ENCODE data around the gene CRACR2B.

The CRACR2B gene

GRCh38 chr11:827146-827896 lies 398 bp upstream of the CRACR2B start:
- DNase-seq = no peak

- DNase-seq = no peak
Observed at GRCh38 chr11:828506-829175, 922 bp downstream of the CRACR2B start.

GRCh38 chr11:829176-829846 lies 1.6 kb downstream of the CRACR2B start:
- DNase-seq = no peak

- no peak for DNase-seq
Observed at GRCh38 chr11:829847-830294, 2.2 kb downstream of the CRACR2B start.

GRCh38 chr11:830295-831117 lies 2.8 kb downstream of the CRACR2B start:
- peak; percentile 83 for DNase-seq

GRCh38 chr11:831118-831864 lies 3.6 kb downstream of the CRACR2B start:
- DNase-seq = no peak

GRCh38 chr11:831961-832528 lies 4.3 kb downstream of the CRACR2B start:
- DNase-seq = no peak

GRCh38 chr11:832529-833113 lies 4.9 kb downstream of the CRACR2B start, which contains the start of gene CD151:
TSS of gene CD151 (plus strand) at chr11:832952. CDS start at chr11:836070, 3,118 bp downstream.
- DNase-seq = peak; percentile 22

- DNase-seq = no peak
Observed at GRCh38 chr11:833114-833791, 5.5 kb downstream of the CRACR2B start.

GRCh38 chr11:833849-834311 lies 6.2 kb downstream of the CRACR2B start:
- no peak for DNase-seq

- no peak for DNase-seq
Observed at GRCh38 chr11:834371-835316, 6.9 kb downstream of the CRACR2B start.

- DNase-seq = no peak
Observed at GRCh38 chr11:836274-836673, 8.6 kb downstream of the CRACR2B start.

- DNase-seq = no peak
Observed at GRCh38 chr11:836700-837099, 9.0 kb downstream of the CRACR2B start.

- DNase-seq = no peak
Observed at GRCh38 chr11:837189-837989, 9.7 kb downstream of the CRACR2B start.

GRCh38 chr11:837990-838307 lies 10.2 kb downstream of the CRACR2B start:
- no peak for DNase-seq

GRCh38 chr11:838441-839279 lies 10.9 kb downstream of the CRACR2B start:
- DNase-seq = no peak

- no peak for DNase-seq
Observed at GRCh38 chr11:839280-839623, 11.5 kb downstream of the CRACR2B start.
